Panc1 (cell line): ENCODE data around the gene OGDH.

Experiments
- TF ChIP-seq, protein P1 (sequence below): fragments of 450-650 bp; IDR thresholded peaks from 2 replicates; pipeline ENCODE4 v1.5.1; 2017; ENCODE audit warnings: mild to moderate bottlenecking
- TF ChIP-seq, protein P2 (sequence below), 2 experiments: IDR thresholded peaks; 2 replicates each; pipeline ENCODE4 v1.6.1; 2011 to 2012; ENCODE audit warnings: low read depth in 2 of 2, control low read depth in 1 of 2, low read length in 1 of 2, mild to moderate bottlenecking in 1 of 2, moderate library complexity in 1 of 2; ENCODE audit not compliant: insufficient read depth in 1 of 2

DNA sequence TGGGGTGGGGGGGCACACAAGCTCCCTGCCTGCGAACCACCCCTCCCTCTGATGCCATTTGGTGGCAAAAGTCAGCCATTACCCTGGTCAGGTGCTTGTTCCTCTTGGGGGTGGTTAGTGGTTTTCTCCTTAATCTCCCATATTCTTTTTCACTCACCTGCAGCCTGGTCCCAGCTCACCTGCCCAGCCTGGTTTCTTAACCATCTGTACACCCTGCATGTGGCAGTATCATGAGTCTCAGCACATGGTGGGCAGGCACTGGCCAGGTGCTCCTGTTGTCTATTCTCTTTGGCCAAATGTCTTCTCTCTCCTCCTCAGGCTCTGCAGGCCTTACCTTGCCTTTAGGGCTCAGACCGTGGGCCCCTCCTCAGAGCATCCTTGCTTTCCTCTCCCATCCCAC lies 30.5 kb downstream of the OGDH start:
- TF ChIP-seq, protein P1, sequence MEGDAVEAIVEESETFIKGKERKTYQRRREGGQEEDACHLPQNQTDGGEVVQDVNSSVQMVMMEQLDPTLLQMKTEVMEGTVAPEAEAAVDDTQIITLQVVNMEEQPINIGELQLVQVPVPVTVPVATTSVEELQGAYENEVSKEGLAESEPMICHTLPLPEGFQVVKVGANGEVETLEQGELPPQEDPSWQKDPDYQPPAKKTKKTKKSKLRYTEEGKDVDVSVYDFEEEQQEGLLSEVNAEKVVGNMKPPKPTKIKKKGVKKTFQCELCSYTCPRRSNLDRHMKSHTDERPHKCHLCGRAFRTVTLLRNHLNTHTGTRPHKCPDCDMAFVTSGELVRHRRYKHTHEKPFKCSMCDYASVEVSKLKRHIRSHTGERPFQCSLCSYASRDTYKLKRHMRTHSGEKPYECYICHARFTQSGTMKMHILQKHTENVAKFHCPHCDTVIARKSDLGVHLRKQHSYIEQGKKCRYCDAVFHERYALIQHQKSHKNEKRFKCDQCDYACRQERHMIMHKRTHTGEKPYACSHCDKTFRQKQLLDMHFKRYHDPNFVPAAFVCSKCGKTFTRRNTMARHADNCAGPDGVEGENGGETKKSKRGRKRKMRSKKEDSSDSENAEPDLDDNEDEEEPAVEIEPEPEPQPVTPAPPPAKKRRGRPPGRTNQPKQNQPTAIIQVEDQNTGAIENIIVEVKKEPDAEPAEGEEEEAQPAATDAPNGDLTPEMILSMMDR: no peak
- TF ChIP-seq, protein P2, sequence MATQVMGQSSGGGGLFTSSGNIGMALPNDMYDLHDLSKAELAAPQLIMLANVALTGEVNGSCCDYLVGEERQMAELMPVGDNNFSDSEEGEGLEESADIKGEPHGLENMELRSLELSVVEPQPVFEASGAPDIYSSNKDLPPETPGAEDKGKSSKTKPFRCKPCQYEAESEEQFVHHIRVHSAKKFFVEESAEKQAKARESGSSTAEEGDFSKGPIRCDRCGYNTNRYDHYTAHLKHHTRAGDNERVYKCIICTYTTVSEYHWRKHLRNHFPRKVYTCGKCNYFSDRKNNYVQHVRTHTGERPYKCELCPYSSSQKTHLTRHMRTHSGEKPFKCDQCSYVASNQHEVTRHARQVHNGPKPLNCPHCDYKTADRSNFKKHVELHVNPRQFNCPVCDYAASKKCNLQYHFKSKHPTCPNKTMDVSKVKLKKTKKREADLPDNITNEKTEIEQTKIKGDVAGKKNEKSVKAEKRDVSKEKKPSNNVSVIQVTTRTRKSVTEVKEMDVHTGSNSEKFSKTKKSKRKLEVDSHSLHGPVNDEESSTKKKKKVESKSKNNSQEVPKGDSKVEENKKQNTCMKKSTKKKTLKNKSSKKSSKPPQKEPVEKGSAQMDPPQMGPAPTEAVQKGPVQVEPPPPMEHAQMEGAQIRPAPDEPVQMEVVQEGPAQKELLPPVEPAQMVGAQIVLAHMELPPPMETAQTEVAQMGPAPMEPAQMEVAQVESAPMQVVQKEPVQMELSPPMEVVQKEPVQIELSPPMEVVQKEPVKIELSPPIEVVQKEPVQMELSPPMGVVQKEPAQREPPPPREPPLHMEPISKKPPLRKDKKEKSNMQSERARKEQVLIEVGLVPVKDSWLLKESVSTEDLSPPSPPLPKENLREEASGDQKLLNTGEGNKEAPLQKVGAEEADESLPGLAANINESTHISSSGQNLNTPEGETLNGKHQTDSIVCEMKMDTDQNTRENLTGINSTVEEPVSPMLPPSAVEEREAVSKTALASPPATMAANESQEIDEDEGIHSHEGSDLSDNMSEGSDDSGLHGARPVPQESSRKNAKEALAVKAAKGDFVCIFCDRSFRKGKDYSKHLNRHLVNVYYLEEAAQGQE (IDR thresholded peaks at IDR 0.05; ENCODE audit: insufficient read depth in 1 of 2, low read depth in 2 of 2, low read length in 1 of 2): no peak
